ENCODE results near the gene KCTD16.

The KCTD16 gene

DNA sequence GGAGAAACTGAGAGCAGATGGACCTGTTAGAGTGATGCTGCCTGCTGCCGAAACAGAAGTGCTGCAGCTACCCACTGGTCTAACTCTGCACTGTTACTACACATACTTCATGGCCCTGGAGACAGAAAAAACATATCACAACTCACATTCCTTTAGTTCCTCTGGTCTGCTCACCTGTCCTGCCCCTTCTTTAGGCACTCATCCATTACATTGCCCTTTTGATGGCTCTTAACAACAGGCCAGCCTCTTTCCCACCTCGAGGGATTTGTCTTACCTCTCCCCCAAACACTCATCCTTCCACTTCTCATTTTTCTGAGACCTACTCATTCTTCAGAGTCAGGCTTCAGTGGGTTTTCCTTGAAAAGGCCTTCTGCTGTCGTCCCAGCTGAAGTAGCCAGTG lies 49.2 kb downstream of the KCTD16 start:
- no peak for DNase-seq

DNA sequence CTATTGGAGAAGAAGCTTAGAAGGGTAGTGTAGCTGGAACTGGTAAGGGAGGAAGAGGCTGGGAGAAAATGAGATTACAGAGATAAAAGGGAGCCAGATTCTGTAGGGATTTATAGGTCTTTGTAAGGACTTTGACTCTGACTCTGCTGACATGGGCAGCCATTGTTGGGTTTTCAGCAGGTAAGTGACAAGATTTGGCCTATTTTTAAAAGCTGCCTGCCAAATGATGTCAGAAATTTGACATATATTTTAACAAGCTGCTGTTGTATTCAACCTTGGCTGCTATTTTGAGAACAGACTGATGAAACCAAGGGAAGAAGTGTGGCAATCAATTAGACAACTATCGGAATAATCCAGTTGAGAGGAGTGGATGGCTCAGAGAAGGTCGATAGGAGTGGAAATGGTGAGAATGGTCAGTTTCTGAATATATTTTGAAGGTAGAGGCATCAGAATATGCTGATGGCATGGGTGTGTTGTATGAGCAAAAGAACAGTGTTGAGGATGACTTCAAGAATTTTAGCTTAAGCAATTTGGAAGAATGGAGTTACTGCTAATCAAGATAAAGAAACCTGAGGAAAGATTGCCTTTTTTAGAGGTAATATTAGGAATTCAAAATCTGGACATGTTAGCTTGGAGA lies 56.8 kb downstream of the KCTD16 start:
- no peak for DNase-seq

DNA sequence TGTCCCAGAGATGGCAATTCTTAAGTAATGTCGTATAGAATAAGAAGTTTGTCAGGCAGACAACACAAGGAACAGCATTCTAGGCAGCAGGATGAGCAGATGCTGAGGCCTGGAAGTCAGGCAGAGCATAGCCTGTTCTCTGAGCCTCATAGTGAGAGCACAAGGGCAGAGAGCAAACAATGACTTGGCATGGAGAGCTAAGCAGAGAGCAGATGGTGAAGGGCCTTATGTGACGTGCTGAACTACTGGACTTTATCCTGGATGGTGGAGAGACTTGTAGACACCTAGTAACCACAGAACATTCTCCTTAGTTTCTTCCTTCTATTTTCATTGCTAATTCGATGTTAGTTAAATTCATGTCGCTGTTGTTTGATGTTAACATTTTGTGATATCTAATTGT lies 60.1 kb downstream of the KCTD16 start:
- DNase-seq = no peak

DNA sequence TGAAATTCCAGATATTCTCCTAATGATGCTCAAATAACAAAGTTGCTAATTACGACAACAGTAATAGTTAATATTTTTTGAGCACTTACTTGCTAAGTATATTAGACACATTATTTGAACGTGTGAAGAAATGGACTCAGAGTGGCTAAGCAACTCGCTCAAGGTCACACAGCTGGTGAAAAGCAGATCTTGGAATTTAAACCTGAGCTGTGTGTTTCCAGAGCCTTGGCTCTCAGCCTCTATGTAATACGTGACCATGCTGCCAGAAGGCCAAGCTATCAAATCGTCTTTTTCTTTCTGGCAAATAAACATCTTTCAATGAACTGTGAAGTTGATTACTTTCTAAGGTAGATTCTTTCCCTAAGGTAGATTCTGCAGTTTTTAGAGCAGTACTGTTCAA lies 61.6 kb downstream of the KCTD16 start:
- no peak for DNase-seq

DNA sequence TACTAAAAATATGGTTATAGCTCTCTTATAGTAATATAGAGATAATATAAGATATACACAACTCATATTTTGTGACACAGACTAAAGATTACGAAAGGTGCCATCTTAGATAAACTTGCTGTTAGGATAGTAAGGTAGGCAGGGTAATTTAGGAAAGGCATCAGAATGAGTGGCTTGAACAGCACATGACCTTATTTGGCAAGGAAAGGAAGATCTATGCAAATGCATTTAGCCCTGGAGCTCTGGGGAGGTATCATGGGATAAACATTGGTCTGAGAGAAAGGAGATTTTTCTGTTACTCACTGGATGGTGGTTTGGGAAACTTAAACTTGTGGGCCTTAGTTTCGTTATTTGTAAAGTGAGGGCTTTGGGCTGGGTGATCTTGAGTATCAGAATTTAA lies 65.8 kb downstream of the KCTD16 start:
- no peak for DNase-seq

DNA sequence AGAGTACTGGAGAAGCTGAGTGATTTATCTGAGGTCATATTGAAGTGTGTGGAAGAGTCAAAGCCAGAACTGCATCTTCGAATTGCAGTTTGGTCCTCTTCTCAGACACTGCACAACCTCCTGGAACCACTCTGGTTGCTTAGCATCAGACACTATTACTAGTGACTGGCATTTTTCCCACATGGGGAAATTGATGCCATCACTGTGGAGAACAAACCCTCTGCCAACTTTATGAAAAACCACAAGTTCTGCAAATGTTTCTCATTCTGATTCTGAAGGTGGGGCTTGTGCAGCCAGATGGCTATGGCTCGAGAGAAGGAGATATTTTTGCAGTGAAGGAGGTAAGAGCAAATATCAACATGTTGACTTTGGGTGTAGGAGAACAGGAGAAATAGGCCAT lies 67.2 kb downstream of the KCTD16 start:
- no peak for DNase-seq

DNA sequence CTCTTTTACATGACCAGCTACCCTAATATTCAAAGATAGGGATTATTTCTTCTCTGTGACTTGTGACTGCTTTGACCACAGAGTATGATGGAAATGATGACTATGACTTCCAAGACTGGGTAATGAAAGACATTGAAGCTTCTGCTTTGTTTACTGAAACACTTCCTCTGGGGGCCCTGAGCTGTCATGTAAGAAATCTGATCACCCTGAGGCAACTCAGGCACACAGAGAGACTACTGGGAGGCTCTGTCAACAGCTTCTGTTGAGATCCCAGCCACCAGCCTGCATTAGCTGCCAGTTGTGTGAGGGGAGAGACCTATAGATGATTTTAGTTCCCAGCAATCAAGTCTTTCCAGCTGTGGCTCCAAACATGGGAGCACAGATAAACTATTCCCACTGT lies 76.5 kb downstream of the KCTD16 start:
- DNase-seq = no peak

DNA sequence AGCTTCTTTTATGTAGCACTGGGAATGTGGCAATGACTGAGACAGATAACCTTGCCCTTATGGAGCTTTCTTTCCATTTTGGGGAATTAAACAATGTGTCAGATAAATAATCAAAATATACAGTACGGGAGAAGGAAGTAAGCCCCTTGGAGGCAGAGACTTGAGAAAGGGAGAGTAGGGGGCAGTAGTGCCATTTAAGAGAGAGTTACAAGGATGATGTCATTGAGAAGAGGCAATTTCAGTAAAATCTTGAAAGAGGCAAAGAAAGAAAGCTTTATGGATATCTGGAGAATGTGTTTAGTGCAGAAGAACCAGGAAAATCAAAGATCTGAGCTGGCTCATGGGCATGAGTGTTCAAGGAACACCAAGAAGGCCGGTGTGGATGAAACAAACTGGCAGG lies 77.3 kb downstream of the KCTD16 start:
- no peak for DNase-seq

DNA sequence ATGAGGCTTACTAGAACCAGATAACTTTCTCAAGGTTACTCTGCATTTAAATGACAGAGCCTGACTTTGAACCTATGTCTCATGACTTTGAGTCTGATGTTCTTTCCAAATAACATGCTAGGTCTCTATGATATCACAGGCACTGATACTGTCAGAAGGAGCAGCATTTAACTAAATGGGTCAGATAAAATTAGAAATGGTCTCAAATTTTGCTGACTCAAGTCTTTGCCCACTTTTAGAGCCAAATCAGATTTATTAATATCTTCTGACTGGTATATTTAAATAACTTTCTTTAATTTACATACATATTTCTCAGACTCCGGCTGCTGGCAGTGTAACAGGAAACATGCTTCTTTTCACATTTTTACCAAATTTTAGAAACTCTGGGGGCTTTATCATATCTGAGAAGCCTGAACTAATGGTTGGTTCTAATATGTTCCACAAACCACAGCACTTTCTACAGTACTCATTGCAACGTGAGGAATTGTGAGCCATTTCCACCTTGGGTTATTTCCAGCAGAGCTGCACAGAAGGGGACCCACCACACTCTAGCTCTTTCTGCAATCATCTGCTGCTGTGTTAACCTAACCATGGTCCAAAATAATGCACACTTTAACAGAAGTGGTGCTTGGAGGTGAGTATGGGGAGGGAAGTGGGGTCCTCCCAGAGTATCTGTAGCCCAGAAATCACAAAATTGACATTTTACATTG lies 79.2 kb downstream of the KCTD16 start:
- DNase-seq = no peak

DNA sequence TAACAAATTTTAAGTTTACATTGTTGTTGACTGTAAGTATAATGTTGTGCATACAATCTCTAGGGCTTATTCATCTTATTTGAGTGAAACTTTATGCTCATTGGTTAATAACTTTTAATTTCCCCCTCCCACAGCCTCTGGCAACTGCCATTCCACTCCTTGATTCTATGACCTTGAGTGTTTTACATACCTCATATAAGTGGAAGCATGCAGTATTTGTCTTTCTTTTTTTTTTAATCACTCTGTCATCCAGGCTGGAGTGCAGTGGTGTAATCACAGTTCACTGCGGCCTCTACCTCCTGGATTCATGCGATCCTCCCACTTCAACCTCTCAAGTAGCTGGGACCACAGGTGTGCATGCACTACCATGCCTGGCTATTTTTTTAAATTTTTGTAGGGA lies 83.9 kb downstream of the KCTD16 start:
- DNase-seq = no peak

DNA sequence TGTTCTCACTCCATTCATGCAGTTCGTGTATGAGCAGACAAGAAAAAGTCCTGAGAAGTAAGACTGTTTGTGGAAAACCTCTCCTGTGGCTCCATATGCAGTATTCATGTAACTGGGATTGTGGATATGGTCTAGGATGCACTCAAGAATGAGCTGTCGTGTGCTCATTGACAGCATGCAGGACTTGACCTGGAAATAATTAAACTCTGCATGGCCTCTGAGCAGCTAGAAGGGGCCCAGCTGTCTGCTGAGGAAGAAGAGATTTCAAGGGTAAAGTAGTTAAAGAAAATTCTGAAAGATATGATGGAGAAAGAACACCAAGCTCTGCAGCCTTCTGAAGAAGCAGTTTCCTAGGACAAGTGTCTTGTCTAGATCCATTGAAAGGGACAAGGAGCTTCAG lies 89.4 kb downstream of the KCTD16 start:
- DNase-seq = no peak

DNA sequence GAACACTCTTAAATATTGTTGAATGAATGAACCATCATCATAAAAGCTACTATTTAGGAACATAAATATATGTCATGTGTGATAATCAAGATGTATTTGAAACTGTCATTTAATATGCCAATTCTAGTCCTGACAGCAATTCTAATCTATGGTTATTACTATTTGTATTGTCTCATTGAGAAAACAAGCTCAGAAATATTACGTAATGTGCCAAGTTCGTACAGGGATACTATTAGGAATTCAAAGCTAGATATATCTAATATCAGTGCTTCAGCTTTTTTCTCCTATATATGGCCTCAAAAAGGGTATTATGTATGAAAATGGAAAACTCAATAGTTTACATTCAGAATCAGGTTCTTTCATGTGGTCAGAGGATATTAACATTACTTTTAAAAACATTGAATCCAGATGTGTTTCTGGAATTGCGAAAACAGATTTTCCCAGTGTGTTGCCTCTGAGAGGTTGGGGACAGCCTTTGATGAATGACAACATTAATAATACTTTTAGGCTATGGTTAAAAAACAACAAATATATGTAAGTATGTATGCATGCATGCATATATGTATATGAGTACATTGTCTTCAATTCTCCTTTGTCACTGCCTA lies 95.1 kb downstream of the KCTD16 start:
- DNase-seq = no peak

DNA sequence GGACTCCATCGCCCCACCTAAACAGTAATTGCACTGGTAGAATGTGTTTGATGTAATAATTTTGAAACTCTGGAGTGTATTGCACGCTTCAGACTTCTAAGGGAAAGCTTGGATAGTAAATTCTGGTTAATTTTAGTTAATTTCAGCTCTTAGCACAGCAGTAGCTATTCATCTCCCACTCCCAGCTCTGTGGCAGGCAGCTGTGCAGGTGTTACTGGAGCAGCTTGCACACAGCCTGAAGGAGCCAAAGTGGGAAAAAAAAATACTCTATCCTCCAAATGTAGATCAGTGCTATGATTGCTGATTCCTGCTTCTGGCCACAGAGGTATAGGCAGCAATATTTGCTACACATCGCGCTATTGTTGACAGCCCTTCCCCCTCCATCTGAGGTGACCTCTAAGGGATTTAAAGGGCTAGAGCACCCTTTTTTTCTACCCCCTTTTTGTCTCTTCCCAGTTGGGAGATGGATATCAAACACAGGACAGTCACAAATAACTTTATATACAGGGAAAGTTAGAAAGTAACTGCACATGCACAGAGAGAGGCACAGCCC lies 97.4 kb downstream of the KCTD16 start:
- no peak for DNase-seq

DNA sequence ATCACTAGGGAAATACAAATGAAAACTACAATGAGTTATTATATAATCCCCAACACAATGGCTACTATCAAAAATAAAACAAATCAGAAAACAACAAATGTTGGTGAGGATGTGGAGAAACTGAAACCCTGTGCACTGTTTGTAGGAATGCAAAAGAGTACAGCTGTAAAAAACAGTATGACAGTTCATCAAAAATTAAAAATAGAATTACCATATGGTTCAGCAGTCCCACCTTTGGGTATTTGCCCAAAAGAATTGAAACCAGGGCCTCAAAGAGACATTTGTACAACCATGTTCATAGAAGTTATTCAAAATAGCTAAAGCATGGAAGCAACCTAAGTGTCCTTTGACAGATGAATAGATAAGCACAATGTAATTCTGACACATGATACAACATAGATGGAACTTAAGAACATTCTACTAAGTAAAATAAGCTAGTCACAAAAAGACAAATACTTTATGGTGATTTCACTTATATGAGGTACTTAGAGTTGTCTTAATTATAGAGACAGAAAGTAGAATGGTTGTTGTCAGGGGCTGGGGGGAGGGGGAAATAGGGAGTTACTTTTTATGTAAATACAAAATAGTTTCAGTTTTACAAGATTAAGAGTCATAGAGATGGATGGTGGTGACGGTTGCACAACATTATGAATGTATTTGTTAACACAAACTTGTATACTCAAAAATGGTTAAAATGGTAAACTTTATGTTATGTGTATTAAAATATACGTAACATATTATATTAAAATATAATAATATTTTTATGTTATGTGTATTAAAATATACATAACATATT lies 102.8 kb downstream of the KCTD16 start:
- DNase-seq = no peak

DNA sequence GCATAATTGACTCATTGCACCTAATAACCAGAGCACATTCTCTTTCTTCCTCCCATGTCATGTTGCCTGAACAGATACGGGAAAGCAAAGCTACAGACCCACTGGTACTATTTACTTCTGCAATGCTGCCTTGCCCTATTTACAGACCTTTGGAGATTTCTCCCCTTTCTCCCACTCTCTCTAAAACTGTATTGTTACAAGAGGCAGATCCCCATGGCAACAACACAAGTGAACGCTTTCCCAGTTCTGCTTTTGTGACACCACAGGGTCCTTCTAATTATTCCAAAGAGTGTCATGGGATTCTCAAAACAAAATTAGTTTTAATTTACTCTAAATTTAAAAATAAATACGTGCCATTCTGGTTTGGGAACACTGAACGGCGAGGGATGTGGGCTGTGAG lies 104.7 kb downstream of the KCTD16 start:
- DNase-seq = no peak

DNA sequence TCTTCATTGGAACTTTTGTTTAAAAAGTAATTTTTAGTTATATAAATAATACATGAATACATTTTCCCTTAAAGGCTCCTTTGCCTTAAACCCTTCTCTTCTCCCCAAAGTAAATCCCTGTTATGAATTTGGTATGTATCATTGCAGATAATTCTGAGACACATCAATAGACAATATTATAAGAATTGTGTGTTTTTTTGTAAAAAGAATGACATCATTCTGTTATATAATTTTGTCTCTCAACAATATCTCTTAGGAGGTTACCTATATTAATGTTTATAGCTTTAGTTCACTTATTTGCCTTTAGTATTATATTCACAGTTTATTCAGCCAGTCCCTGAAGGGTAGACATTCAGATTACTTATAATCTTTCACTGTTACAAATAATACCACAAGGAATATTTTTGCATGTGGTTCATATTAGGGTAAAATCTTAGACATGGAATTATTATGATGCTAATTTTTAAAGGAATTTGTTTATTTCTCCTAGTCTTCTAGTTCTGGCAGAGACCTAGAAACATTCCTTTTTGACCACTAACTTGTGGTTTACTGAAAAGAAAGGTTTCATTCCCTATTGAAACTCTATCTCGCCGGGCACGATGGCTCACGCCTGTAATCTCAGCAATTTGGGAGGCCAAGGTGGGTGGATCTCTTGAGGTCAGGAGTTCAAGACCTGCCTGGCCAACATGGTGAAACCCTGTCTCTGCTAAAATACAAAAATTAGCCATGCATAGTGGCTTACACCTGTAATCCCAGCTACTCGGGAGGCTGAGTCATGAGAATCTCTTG lies 105.6 kb downstream of the KCTD16 start:
- no peak for DNase-seq

DNA sequence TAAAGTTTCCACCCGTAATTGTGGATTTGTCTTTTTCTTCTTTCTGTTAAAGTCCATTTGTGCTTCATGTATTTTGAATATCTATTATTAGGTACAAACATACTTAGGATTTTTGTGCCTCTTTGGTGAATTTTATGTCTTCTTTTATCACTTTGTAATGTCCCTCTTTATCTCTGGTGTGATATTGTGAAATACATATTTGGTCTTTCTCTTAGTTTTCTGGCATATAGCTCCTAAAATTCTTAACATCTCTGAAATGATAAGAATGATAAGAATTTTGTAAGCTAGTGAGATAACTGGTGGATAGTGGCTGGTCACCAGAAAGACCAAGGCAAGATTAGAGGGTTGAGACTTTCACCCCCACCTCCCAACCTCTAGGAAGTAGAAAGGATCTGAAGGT lies 111.1 kb downstream of the KCTD16 start:
- DNase-seq = no peak

DNA sequence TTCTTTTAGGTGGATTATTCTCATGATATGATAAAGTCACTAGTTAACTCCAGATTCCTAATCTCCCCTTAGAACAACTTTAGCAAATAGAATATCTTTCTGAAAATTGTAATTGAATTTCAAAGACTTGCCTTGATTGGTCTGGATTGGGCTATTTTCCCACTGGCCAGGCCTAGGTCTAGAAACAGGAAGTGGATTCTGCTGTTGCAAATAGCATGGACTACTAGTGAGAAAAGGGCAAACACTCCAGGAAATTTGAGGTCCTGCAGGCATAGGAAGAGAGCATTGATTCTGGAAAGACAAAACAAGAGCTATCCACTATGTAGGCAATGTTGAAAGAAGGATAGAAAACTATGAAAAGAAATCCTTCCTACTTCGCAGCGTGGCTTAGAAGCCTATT lies 113.4 kb downstream of the KCTD16 start:
- DNase-seq = no peak

DNA sequence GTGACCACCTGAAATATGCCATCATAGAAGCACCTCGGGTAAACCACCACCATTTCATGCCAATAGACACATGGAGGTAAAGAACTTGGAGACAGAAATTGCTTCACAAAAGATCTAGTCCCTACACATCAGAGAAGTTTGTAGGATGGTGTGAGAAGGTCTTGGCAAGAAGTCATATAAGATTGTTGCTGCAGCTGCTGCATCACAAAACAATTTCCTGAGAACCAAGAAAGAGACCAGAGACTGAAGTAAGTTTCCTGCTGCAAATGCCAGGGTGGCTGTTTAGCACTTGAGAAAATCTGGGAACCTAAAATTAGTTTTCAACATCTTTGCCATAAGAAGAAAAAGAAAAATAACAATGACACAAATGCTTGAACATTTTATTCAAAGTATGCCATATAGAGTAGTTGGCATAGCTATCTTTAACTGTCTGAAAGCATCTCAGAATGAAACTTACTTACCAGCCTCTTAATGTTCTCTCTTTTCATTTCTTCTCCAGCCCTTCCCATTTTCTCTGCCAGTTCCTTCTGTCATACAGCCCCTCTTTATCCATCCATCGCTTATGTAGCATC lies 114.3 kb downstream of the KCTD16 start:
- DNase-seq = no peak

DNA sequence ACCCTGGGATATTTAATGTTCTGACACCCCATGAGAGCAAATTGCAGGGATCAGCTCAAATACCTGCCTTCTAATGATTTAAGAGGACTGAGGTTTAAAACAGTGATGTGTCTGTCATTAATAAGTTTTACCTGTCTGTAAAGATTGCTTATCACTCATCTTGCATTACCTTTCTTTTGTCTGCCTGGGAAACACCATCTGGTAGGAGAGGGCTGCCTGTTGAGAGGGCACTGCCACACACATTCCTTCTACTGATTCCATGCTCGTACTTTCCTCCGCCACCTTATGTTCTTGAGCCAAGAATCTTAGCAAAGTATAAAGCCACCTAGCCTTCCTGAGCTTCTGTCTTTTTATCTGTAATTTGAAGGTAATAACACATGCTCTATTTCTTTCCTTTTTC lies 118.6 kb downstream of the KCTD16 start:
- no peak for DNase-seq

DNA sequence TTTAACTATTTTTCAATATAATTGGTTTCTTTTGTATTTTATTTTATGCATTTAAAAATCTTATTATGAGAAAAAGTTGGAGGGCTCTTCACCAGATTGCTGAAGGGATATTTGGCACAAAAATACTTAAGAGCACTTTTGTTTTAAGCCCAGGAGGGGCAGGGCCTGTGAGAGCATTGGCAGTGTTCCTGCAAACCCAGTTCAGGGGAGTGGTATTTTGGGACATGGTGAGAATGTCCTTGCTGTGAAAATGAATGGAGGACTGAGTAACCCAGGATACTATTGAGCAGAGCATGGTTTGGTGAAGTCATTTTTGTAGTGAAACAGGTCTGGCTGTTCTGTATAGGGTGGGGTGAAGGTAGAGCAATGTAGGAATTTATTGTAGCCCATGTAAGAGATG lies 121.4 kb downstream of the KCTD16 start:
- no peak for DNase-seq

DNA sequence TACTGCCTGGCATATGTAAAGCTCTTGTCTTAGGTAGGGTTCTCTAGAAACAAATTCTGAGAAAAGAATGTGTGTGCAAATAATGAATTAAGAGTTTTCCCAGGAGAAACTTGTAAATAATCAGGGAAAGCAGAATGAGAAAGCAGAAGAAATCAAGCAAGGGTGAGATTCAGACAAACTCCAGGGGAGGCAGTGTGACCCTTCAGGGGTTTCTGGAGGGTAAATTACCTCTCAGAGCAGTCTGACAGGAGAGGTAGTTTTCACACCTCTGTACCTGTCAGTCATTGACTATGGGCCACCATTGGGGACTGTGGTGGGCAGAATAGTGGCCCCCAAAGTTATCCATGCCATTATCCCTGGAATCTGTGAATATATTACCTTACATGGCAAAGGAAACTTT lies 124.6 kb downstream of the KCTD16 start:
- DNase-seq = no peak
